HG03196 (cell line): ENCODE measurements around the gene CUX1.
"Not testable (repeated sequence)": the region's sequence is repeated elsewhere in the genome, so short reads cannot be mapped to it uniquely, and the experiment has no call there.

Experiments used
- ATAC-seq: cut with Tn5 transposase; IDR thresholded peaks from one replicate; pipeline ENCODE4 v1.9.1; 2021; ENCODE audit not compliant: unreplicated experiment

CUX1 gene

GRCh38 chr7:102294589-102294988 lies 477.2 kb downstream of the CUX1 start:
- ATAC-seq: no peak

- no peak for ATAC-seq
Observed at GRCh38 chr7:102295346-102296178, 478.1 kb downstream of the CUX1 start.

- no peak for ATAC-seq
Observed at GRCh38 chr7:102296179-102296438, 478.7 kb downstream of the CUX1 start.

- no peak for ATAC-seq
Observed at GRCh38 chr7:102296514-102296913, 479.1 kb downstream of the CUX1 start.

- ATAC-seq: no peak
Observed at GRCh38 chr7:102297487-102298218, 480.2 kb downstream of the CUX1 start.

DNA sequence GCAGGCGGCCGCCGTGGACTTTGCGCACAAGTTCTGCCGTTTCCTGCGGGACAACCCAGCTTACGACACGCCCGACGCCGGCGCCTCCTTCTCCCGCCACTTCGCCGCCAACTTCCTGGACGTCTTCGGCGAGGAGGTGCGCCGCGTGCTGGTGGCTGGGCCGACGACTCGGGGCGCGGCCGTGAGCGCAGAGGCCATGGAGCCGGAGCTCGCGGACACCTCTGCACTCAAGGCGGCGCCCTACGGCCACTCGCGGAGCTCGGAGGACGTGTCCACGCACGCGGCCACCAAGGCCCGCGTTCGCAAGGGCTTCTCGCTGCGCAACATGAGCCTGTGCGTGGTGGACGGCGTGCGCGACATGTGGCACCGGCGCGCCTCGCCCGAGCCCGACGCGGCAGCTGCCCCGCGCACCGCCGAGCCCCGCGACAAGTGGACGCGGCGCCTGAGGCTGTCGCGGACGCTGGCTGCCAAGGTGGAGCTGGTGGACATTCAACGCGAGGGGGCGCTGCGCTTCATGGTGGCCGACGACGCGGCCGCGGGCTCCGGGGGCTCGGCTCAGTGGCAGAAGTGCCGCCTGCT lies 483.3 kb downstream of the CUX1 start:
- no peak for ATAC-seq

DNA sequence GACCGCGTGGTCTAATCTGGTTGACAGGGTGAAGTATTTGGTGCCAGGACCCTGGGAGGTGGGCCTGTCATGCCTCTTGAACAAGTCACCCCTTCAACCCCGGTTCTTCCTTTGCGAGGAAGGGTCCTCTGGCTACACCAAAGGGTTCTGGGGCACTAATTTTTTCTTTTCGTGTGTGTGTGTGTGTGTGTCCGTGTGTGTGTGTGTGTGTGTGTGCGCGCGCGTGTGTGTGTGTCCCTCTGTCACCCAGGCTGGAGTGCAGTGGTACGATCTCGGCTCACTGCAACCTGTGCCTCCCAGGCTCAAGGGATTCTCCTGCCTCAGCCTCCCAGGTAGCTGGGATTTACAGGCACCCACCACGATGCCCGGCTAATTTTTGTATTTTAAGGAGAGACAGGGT lies 483.9 kb downstream of the CUX1 start:
- ATAC-seq: not testable (repeated sequence)

DNA sequence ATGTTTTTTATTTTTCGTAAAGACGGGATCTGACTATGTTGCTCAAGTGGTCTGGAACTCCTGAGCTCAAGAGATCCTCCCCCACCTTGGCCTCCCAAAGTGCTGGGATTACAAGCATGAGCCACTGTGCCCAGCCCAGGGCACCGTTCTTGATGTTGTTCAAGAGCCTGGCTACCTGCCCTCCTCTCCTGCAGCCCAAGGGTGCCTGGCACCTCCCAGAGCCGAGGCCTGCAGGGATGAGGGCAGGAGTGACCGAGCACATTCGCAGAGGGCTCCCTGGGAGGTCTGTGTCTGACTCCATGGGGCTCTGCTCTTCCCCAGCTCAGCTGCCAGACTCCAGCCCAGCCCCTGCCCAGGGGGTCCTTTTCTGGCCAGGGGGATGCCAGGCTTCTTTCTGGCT lies 484.6 kb downstream of the CUX1 start:
- no peak for ATAC-seq

- ATAC-seq: no peak
Observed at GRCh38 chr7:102303669-102304422, 486.4 kb downstream of the CUX1 start.

DNA sequence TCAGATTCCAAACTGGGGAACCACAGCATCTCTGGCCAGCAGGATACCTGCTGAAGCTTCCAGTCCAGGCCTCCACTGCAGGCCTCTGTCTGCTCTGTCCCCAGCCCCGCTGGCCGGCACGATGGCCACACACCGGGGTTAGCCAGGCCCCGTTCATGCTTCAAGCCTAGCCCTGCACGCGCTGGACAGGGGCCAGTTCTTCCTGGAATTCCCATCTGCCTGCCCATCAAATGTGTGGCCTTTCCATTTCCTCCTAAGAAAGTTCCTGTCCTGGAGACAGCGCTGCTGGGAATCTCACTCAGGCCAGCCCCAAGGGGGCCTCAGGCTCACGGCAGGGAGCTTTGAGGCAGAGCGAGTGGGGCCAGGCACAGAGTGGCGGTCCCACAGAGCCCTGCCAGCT lies 487.2 kb downstream of the CUX1 start:
- ATAC-seq: no peak

GRCh38 chr7:102305414-102306268 lies 488.2 kb downstream of the CUX1 start:
- peak; percentile 47 for ATAC-seq

- ATAC-seq: peak; percentile 62
Observed at GRCh38 chr7:102306916-102307677, 489.7 kb downstream of the CUX1 start.

DNA sequence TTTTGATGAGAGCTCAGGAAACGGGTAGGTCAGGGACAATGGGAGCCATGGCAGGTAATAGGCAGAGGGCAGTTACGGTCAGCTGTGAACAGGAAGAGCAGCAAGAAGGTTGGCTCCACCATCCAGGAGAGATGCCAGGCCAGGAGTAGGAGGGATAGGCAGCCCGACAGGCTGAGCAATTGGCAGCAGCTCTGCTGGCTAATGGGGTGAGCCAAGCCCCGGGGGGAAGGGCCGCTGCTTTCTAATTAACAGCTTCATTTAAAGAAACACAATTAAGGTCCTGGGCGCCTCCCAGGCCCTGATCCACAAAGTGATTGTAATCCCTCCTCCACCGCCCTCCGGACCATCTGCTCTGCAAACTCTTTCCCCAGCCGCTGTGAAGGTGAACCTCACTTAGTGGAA lies 493.0 kb downstream of the CUX1 start:
- ATAC-seq: no peak

- ATAC-seq: no peak
Observed at GRCh38 chr7:102312317-102312716, 494.9 kb downstream of the CUX1 start.

GRCh38 chr7:102313997-102314780 lies 496.8 kb downstream of the CUX1 start:
- no peak for ATAC-seq

- no peak for ATAC-seq
Observed at GRCh38 chr7:102317231-102318059, 500.0 kb downstream of the CUX1 start.

DNA sequence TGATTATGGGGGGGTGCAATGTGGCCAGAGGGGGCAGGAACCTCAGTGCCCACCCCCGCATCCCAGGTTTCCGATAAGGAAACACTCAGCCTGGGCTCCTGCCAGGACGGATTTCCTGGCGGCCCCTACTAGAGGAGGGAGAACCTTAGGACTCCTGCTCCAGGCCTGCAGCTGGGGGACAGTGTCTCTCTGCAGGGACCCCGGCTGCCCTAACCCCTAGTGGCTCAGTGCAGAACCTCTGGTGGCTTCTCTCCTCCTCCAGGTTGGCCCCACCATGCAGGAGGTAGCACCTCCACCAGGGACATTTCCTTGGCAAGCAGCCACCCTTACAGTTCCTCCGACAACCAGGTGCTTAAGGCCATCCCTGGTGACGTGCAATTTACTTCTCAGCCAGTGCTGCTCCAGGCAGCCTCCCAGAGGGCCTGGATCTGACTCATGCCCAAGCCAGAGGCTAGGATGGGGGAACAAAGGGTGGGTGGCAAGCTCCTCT lies 501.1 kb downstream of the CUX1 start:
- ATAC-seq: no peak

GRCh38 chr7:102319671-102320070 lies 502.2 kb downstream of the CUX1 start:
- ATAC-seq: no peak
